ES-I3 (cell line): ENCODE data around the gene BCAS3.
"Not testable (repeated sequence)": the region's sequence is repeated elsewhere in the genome, so short reads cannot be mapped to it uniquely, and the experiment has no call there.

Experiments
- H3K36me3 ChIP-seq: 2 replicates; pipeline ENCODE4 v1.6.1; 2013; ENCODE audit warnings: mild to moderate bottlenecking, low read length, control low read depth, moderate library complexity; ENCODE audit not compliant: insufficient read depth
- H3K4me1 ChIP-seq: 2 replicates; pipeline ENCODE4 v1.6.1; 2013; ENCODE audit warnings: mild to moderate bottlenecking, control low read depth, low read length; ENCODE audit not compliant: insufficient read depth
- H3K9ac ChIP-seq: 2 replicates; pipeline ENCODE4 v1.6.1; 2013; ENCODE audit warnings: low read depth, mild to moderate bottlenecking, low read length, moderate library complexity
- H3K9me3 ChIP-seq: 2 replicates; pipeline ENCODE4 v1.6.1; 2013; ENCODE audit warnings: mild to moderate bottlenecking, low read length, moderate library complexity; ENCODE audit not compliant: control insufficient read depth, insufficient read depth

BCAS3 gene

GRCh38 chr17:61140081-61140786 is 462.6 kb downstream of the BCAS3 start:
- H3K9me3 ChIP-seq = no peaks in the 10 kb centered on the region; the same call in 1 of the 2 replicates
- no peak overlapping the region for H3K9ac ChIP-seq
- H3K36me3 ChIP-seq = no peaks in the 10 kb centered on the region
- H3K4me1 ChIP-seq = 0 out of 2 replicates have a peak, but pooled peaks cover 3% of the 10 kb centered on the region

GRCh38 chr17:61143026-61143425 is 465.4 kb downstream of the BCAS3 start:
- Histone ChIP-seq H3K4me1 (0 out of 2 replicates have a peak, but pooled peaks cover 5% of the 10 kb centered on the region), H3K9ac (no peak overlapping the region), H3K9me3 (no peaks in the 10 kb centered on the region), H3K36me3 (no peaks in the 10 kb centered on the region)

DNA sequence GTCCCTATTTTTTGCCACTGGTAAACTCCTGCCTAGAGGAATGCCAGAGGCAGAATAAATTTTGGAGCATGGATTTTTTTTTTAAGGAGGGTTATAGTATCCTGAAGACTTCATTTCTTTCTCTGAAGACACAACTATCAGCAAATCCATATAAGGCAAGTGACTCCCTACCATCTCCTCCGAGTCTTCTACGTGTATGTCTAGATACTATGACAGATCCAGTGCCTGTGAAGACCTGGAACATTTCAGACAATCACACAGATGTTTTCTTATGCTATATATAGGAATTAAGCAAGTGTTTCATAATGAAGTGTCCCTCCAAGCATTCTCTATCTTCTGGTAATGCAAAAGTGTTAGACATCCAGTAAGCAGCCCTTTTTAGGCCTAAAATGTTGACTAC is 466.5 kb downstream of the BCAS3 start:
- no peaks in the 10 kb centered on the region for H3K9me3 ChIP-seq
- no peaks in the 10 kb centered on the region for H3K36me3 ChIP-seq
- no peak overlapping the region for H3K9ac ChIP-seq
- H3K4me1 ChIP-seq = 0 out of 2 replicates have a peak, but pooled peaks cover 5% of the 10 kb centered on the region

GRCh38 chr17:61144617-61145564 is 467.2 kb downstream of the BCAS3 start:
- no peaks in the 10 kb centered on the region for H3K36me3 ChIP-seq
- H3K4me1 ChIP-seq = peaks cover 5% of the 10 kb centered on the region; the same call in 1 of the 2 replicates
- no peaks in the 10 kb centered on the region for H3K9me3 ChIP-seq
- H3K9ac ChIP-seq = no peak overlapping the region

- H3K9ac ChIP-seq, H3K4me1 ChIP-seq, H3K36me3 ChIP-seq, H3K9me3 ChIP-seq: not testable (repeated sequence)
Measured at GRCh38 chr17:61146833-61147232, 469.2 kb downstream of the BCAS3 start.

- Histone ChIP-seq H3K4me1 (peaks cover 5% of the 10 kb centered on the region), H3K36me3 (no peaks in the 10 kb centered on the region), H3K9me3 (no peaks in the 10 kb centered on the region), H3K9ac (no peak overlapping the region)
Measured at GRCh38 chr17:61149106-61149825, 471.6 kb downstream of the BCAS3 start.

- Histone ChIP-seq H3K9me3 (no peaks in the 10 kb centered on the region), H3K36me3 (no peaks in the 10 kb centered on the region), H3K4me1 (peaks cover 5% of the 10 kb centered on the region), H3K9ac (no peak overlapping the region)
Measured at GRCh38 chr17:61149862-61150362, 472.3 kb downstream of the BCAS3 start.

DNA sequence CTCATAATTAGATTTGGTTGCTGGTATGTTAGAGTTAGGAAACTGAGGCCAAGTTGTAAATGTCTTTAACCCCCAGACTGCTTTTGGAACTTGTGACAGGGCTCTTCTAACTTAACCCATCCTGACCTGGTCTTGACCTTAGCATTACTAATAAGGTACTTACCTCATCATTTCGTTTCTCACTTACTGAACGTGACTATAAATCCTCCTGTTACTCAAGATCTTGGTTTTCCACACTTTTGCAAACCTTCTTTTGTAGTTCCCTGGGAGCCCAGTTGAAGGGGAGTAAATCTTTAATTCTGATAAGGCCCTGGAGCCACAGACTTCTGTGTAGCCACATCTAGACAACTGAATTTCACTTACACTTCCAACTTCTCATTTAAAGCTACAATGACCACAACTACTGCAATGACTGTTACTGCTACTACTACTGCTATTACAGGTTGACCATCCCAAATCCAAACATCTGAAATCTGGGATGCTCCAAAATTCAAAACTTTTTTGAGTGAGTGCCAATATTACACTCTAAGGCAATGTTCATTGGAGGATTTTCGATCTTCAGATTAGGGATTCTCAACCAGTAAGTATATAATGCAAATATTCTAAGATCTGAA is 473.1 kb downstream of the BCAS3 start:
- no peaks in the 10 kb centered on the region for H3K9me3 ChIP-seq
- no peaks in the 10 kb centered on the region for H3K36me3 ChIP-seq

DNA sequence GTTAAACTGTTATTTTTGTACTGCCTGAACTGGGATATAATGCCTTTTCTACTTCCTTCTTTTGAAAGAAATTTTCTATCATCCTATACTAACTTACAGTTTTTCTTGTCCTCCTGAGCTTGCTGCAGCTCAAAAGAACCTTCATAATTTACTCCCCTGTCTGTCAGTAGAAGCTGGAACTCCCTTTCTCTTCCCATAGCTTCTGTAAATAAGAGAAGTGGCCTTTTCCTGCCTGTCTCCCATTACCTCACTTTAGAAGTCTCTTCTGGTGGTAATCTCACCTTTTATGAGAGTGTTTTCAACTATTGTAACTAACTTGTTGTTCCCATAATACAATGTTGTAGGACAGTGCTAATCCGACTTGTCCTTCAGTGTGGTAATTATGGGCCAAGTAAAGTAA is 475.2 kb downstream of the BCAS3 start:
- H3K9ac ChIP-seq = no peak overlapping the region
- no peaks in the 10 kb centered on the region for H3K9me3 ChIP-seq
- H3K4me1 ChIP-seq = peaks cover 14% of the 10 kb centered on the region
- no peaks in the 10 kb centered on the region for H3K36me3 ChIP-seq

More for the DNA sequence above, 473.1 kb downstream of the BCAS3 start:
- H3K9ac ChIP-seq = no peak overlapping the region
- peaks cover 8% of the 10 kb centered on the region for H3K4me1 ChIP-seq

DNA sequence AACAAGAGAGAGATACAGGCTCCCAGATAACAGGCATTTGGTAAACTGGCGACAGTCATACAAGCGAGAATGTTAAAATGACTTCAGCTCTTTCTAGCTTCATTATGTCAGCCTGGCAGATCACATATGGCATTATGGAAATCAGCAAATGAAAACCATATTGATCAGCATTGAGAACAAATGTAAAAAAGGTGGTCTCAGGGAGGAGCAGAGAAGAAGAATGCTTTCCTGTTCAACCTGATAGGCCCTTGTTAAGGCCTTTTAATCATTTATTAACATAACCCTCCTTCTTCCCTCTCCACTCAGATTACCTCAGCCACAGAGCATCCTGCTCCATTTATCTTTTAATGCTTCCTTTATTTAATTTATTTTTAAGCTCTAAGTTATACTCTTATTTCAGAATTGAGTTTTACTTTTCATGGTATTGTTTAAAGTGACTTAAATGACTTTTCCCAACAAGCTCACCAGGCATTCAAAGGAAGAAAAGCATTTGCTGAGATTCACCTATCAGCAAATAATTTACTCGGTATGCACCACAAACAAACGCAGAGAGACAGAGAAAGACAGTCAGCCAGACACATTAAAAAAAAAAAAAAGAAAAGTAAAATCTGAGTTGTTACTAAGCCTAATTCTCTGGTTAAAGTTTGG is 478.1 kb downstream of the BCAS3 start:
- Histone ChIP-seq H3K4me1 (peaks cover 31% of the 10 kb centered on the region), H3K9ac (no peak overlapping the region), H3K9me3 (no peaks in the 10 kb centered on the region), H3K36me3 (no peaks in the 10 kb centered on the region)

DNA sequence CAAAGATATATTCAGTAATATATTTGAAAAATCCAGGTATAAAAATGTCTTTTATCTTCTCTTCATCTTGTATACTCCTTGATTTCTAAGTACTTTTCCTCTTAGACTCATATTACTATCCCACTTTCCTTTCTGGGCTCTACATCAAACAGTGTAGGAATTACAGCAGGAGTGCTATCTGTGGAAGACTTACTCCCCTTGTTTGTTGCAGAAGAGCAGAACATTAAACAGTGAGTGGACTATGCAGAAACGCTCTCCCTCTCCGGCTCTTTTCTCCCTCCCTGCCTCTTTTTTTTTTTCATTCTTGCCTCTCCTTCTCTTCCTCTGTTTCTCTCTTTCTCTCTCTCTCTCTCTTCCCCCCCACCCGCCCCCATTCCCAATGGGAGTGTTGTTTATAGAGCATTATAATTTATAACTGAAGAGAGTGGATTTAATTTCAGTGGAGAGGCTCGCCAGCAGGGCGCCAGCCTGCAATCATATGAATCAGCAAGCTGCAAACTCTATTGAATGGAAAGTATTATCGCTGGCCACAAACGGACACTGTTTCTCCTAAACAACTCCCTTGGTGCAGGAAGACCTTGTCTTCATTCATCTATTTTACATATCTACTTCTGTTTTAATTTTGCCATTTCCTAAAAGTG is 479.7 kb downstream of the BCAS3 start:
- Histone ChIP-seq H3K36me3 (no peaks in the 10 kb centered on the region), H3K9me3 (no peaks in the 10 kb centered on the region), H3K9ac (no peak overlapping the region), H3K4me1 (peaks cover 42% of the 10 kb centered on the region)

- no peak overlapping the region for H3K9ac ChIP-seq
- no peaks in the 10 kb centered on the region for H3K9me3 ChIP-seq
- no peaks in the 10 kb centered on the region for H3K36me3 ChIP-seq
- peaks cover 42% of the 10 kb centered on the region for H3K4me1 ChIP-seq
Measured at GRCh38 chr17:61158376-61158775, 480.7 kb downstream of the BCAS3 start.

GRCh38 chr17:61159221-61159814 is 481.7 kb downstream of the BCAS3 start:
- no peaks in the 10 kb centered on the region for H3K36me3 ChIP-seq
- H3K9me3 ChIP-seq = peaks cover 2% of the 10 kb centered on the region; the same call in 1 of the 2 replicates
- peaks cover 42% of the 10 kb centered on the region for H3K4me1 ChIP-seq
- H3K9ac ChIP-seq = no peak overlapping the region
